Upper lobe of right lung (tissue), 1 donor: ENCODE measurements around the gene TMEM144. TPM values are rescaled to one million over a fixed set of nuclear protein-coding genes. Genes with fewer than 3 reads are reported as not detected.

Experiments used
- ATAC-seq: fragments of 200-7000 bp; cut with Tn5 transposase; one replicate; pipeline ENCODE4 v1.9.1; 2020; ENCODE audit warnings: mild to moderate bottlenecking, moderate library complexity
- DNase-seq: peaks from one replicate; pipeline ENCODE4 v3.0.0-alpha.2; 2020
- H3K27ac ChIP-seq: fragments of 200-600 bp; one replicate; pipeline ENCODE4 v1.8.0; 2022
- H3K27me3 ChIP-seq: fragments of 200-600 bp; one replicate; pipeline ENCODE4 v1.8.0; 2022; ENCODE audit warnings: mild to moderate bottlenecking
- H3K36me3 ChIP-seq: fragments of 200-600 bp; one replicate; pipeline ENCODE4 v1.8.0; 2022
- H3K4me1 ChIP-seq: fragments of 200-600 bp; one replicate; pipeline ENCODE4 v1.8.0; 2022
- H3K4me3 ChIP-seq: fragments of 200-600 bp; one replicate; pipeline ENCODE4 v1.8.0; 2022; ENCODE audit warnings: mild to moderate bottlenecking
- H3K9me3 ChIP-seq: fragments of 200-600 bp; one replicate; pipeline ENCODE4 v1.8.0; 2022
- intact Hi-C: fragments of 100-400 bp; cut with DNase I; formaldehyde crosslinking; loops from one replicate; pipeline ENCODE4 v1.11.0; 2022
- total RNA-seq: library from RNA; stranded (reverse); fragmentation: NEBNext Ultra II Directional; extraction: Animal tissue kit (Norgen Biotek cat#: 25700); gene quantifications from one replicate; pipeline ENCODE4 v1.2.1, GENCODE V29; 2021
- TF ChIP-seq, protein P1 (sequence below): fragments of 200-600 bp; IDR thresholded peaks from one replicate; pipeline ENCODE4 v1.8.0; 2022; ENCODE audit warnings: antibody characterized with exemption
- donor health status: DM: no; HTN: yes; CAD: no; lungs with severe emphysema.

The TMEM144 gene
- total RNA-seq, 1 donor from 2014 or later, result 15.5 TPM

DNA sequence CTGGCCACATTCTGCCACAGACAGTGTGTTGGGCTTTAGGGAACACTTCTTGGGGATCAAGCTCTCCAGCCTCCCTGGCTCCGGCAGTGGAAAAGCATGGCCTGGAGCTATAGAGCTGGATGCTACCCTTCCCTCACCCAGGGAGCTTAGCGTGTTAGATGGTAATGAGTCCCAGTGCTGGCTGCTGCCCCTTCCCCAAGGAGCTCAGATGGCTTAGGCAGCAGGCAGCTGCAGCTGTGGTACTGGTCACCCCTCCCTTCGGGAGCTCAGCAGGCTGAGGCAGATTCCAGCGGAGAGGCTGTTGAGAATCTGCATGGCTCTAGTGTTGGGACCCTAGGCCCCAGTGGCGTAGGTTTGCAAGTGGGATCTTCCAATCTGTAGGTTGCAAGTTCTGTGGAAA, 19.5 kb downstream of the TMEM144 start:
- no peak for ATAC-seq
- no peak overlapping the region for H3K27ac ChIP-seq
- TF ChIP-seq, protein P1, sequence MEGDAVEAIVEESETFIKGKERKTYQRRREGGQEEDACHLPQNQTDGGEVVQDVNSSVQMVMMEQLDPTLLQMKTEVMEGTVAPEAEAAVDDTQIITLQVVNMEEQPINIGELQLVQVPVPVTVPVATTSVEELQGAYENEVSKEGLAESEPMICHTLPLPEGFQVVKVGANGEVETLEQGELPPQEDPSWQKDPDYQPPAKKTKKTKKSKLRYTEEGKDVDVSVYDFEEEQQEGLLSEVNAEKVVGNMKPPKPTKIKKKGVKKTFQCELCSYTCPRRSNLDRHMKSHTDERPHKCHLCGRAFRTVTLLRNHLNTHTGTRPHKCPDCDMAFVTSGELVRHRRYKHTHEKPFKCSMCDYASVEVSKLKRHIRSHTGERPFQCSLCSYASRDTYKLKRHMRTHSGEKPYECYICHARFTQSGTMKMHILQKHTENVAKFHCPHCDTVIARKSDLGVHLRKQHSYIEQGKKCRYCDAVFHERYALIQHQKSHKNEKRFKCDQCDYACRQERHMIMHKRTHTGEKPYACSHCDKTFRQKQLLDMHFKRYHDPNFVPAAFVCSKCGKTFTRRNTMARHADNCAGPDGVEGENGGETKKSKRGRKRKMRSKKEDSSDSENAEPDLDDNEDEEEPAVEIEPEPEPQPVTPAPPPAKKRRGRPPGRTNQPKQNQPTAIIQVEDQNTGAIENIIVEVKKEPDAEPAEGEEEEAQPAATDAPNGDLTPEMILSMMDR, result no peak
- no peaks in the 10 kb centered on the region for H3K9me3 ChIP-seq
- no peaks in the 10 kb centered on the region for H3K36me3 ChIP-seq
- intact Hi-C loops, result no loop called here
- no peaks in the 10 kb centered on the region for H3K4me1 ChIP-seq
- no peak for DNase-seq
- no peak overlapping the region for H3K4me3 ChIP-seq
- no peaks in the 10 kb centered on the region for H3K27me3 ChIP-seq

DNA sequence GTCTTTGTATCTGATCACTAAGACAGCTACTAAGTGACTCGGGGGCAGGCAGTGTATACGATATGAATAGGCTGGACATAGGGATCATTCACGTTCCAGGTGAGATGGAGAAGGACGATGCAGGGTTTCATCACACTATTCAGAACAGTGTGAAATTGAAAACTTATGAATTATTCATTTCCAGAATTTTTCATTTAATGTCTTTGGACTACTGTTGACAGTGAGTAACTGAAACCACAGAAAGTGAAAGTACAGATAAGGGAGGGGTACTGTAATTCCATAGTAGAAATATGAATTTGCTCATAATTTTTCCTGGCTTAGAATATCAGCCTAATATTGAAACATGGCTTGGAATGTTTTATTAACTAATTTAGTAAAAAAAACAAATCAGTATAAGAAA, 24.4 kb downstream of the TMEM144 start:
- Histone ChIP-seq H3K27ac (no peak overlapping the region), H3K4me3 (no peak overlapping the region), H3K4me1 (no peaks in the 10 kb centered on the region), H3K9me3 (no peaks in the 10 kb centered on the region), H3K36me3 (peaks cover 4% of the 10 kb centered on the region), H3K27me3 (no peaks in the 10 kb centered on the region)
- intact Hi-C loops, result no loop called here
- DNase-seq, result no peak
- TF ChIP-seq, protein P1, result no peak
- no peak for ATAC-seq

DNA sequence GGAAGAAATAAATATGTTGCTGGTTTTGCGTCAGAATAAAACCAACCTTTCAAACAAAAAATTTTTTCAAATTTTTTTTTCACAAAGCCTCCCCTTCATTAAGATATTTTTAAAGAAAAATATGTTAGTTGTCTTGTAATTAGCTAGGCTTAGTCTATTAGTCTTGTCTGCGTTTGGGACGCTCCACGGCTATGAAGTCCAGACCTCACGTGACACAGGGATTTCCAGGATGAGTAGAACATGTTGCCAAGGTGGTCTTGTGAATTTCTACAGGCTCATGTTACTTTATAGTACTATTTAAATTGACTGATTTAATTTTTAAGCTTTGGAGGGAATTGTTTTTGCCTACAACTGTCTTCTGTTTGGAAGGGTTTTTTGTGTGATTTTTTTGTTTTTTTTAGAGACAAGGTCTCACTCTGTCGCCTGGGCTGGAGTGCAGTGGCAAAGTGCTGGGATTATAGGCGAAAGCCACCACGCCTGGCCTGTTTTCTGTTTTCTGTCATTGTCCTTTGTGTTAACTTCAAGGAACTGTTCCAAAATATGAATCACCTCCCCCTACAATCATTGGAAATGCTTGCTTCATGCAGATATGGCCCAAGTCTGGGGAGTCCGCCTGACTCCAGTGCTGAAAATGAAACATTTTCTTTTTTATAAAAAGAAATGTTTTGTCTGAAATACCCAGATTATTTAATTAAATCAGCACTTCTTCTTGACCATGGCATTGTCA, 26.2 kb downstream of the TMEM144 start:
- Histone ChIP-seq H3K4me1 (no peaks in the 10 kb centered on the region), H3K4me3 (no peak overlapping the region), H3K36me3 (peaks cover 4% of the 10 kb centered on the region), H3K9me3 (no peaks in the 10 kb centered on the region), H3K27me3 (no peaks in the 10 kb centered on the region), H3K27ac (no peak overlapping the region)
- TF ChIP-seq, protein P1, result no peak
- no peak for DNase-seq
- no peak for ATAC-seq
- intact Hi-C loops, result no loop called here

DNA sequence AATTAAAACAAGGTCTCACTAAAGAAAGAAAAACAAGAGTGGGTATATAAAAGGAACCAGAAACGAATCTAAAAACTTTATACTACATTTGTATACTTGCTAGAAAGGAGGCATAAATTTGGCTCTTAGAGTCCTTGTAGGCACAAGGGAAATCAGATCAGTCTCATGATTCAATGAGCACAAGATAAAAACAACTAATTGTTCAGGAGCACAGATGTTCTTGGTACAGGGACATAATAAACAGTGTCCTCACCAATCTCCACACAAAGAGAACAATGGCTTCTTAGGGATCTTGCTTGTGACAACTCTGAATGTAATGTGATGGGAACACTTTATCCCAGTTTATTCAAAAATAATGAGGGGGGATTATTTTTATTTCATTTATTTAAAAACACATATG, 28.3 kb downstream of the TMEM144 start:
- intact Hi-C loops, result no loop called here
- Histone ChIP-seq H3K27ac (no peak overlapping the region), H3K9me3 (no peaks in the 10 kb centered on the region), H3K4me1 (no peaks in the 10 kb centered on the region), H3K36me3 (peaks cover 4% of the 10 kb centered on the region), H3K27me3 (no peaks in the 10 kb centered on the region), H3K4me3 (no peak overlapping the region)
- TF ChIP-seq, protein P1, result no peak
- no peak for ATAC-seq
- DNase-seq, result no peak

DNA sequence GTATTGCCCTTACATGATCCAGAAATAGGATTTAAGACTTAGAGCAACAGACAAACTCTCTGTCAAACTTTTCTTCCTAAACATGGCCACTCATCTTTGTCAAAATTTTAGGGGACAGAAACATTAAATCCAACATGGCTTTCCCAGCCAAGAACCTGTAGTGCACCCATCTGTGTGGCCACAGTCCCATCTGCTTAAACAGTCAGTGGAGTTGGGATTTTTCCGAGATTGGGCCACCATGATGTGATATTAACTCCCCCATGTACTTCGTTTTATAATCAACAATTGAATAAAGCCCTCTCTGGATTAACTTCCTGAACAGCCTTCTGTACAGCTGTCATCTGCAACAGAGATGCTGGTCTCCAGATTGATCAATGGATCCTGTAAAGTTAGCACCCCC, 28.9 kb downstream of the TMEM144 start:
- Histone ChIP-seq H3K9me3 (no peaks in the 10 kb centered on the region), H3K27me3 (no peaks in the 10 kb centered on the region), H3K27ac (no peak overlapping the region), H3K4me1 (no peaks in the 10 kb centered on the region), H3K36me3 (peaks cover 4% of the 10 kb centered on the region), H3K4me3 (no peak overlapping the region)
- ATAC-seq, result no peak
- intact Hi-C loops, result no loop called here
- TF ChIP-seq, protein P1, result no peak
- DNase-seq, result no peak

DNA sequence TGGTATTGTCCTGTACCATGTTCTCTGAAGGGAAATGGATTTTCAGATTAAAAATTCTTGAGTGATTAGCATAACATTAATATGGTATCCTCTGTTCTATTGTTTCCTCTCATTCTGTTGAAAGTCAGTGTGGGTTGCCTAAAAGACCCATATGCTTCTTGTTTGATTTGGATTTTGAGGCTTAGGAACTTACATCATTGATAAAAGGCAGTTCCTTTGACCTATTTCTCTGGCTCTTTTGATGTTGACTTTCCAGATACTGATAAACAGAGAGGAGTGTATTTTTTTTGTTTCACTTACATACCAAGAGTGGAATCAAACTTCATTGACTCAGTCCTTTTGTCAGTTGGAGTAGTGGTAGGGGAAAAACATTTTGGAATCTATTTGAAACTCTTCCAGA, 32.8 kb downstream of the TMEM144 start:
- no peak for ATAC-seq
- intact Hi-C loops, result no loop called here

More for the DNA sequence above, 32.8 kb downstream of the TMEM144 start:
- H3K27ac ChIP-seq, result no peak overlapping the region
- H3K27me3 ChIP-seq, result no peaks in the 10 kb centered on the region
- peaks cover 4% of the 10 kb centered on the region for H3K36me3 ChIP-seq
- no peak for DNase-seq
- H3K9me3 ChIP-seq, result no peaks in the 10 kb centered on the region
- no peak overlapping the region for H3K4me3 ChIP-seq
- TF ChIP-seq, protein P1, result no peak
- H3K4me1 ChIP-seq, result no peaks in the 10 kb centered on the region
